Upper lobe of left lung (tissue), 4 donors: ENCODE measurements around the gene SHANK3.

Source experiments
- CTCF ChIP-seq, 6 experiments: fragments of 450-650 bp in 4 of 6; fragments of 200-600 bp in 2 of 6; sonication (generic) in 2 of 6; IDR thresholded peaks; one replicate each; pipeline ENCODE4 v1.5.1; 2016 to 2019; ENCODE audit warnings: antibody characterized with exemption in 6 of 6
- EP300 ChIP-seq, 4 donors: sonication (generic); formaldehyde crosslinking; IDR thresholded peaks; one replicate each; pipeline ENCODE4 v1.5.1; 2017; ENCODE audit warnings: antibody characterized with exemption in 4 of 4, control low read depth in 2 of 4
- POLR2A ChIP-seq, 4 donors: fragments of 450-650 bp; IDR thresholded peaks; one replicate each; pipeline ENCODE4 v1.5.1; 2016 to 2017; ENCODE audit warnings: antibody characterized with exemption in 4 of 4, mild to moderate bottlenecking in 2 of 4

- TF ChIP-seq CTCF (IDR thresholded peaks at IDR 0.05) (no peak), POLR2A (IDR thresholded peaks at IDR 0.05) (no peak), EP300 (IDR thresholded peaks at IDR 0.05) (no peak)
These were observed 42.2 kb upstream of the SHANK3 start for GRCh38 chr22:50630376-50630775.
